ENCODE measurements around the gene ELAVL1. TPM values are rescaled to one million over a fixed set of nuclear protein-coding genes. Genes with fewer than 3 reads are reported as not detected.

Gene ELAVL1
- total RNA-seq, 2 donors from 2014 or later: 90.5 to 115 TPM

GRCh38 chr19:8001995-8002849 is 3.2 kb downstream of the ELAVL1 start:
- ATAC-seq (replicated peaks in 1 of 2) (peak; percentile 42 to 52), DNase-seq (peak; percentile 82 to 89)
- no peaks in the 10 kb centered on the region for H3K27me3 Mint-ChIP-seq (ENCODE audit: low read depth)
- H3K4me3 Mint-ChIP-seq: peak overlapping the region; percentile 95 to 98
- H3K9me3 Mint-ChIP-seq: no peaks in the 10 kb centered on the region
- H3K36me3 Mint-ChIP-seq (ENCODE audit: insufficient read depth in 2 of 2): peaks cover 1 to 3% of the 10 kb centered on the region in 2 donors
- peak overlapping the region; percentile 95 for H3K27ac Mint-ChIP-seq
- peaks cover 62% of the 10 kb centered on the region for H3K4me1 Mint-ChIP-seq (ENCODE audit: low read depth)

GRCh38 chr19:8001651-8001994 is 3.8 kb downstream of the ELAVL1 start:
- Mint-ChIP-seq H3K27me3 (ENCODE audit: low read depth) (no peaks in the 10 kb centered on the region), H3K4me1 (ENCODE audit: low read depth) (peaks cover 68% of the 10 kb centered on the region), H3K27ac (peak overlapping the region; percentile 95), H3K4me3 (peak overlapping the region; percentile 95 to 98), H3K9me3 (no peaks in the 10 kb centered on the region), H3K36me3 (ENCODE audit: insufficient read depth in 2 of 2) (peaks cover 1 to 3% of the 10 kb centered on the region in 2 donors)
- no peak for ATAC-seq (replicated peaks in 1 of 2)
- no peak for DNase-seq

GRCh38 chr19:8000298-8001038 is 5.0 kb downstream of the ELAVL1 start:
- Mint-ChIP-seq H3K9me3 (no peaks in the 10 kb centered on the region), H3K4me1 (ENCODE audit: low read depth) (peaks cover 78% of the 10 kb centered on the region), H3K27ac (no peak overlapping the region), H3K4me3 (no peak overlapping the region), H3K27me3 (ENCODE audit: low read depth) (no peaks in the 10 kb centered on the region), H3K36me3 (ENCODE audit: insufficient read depth in 2 of 2) (peaks cover 1 to 3% of the 10 kb centered on the region in 2 donors)
- ATAC-seq (replicated peaks in 1 of 2) (no peak), DNase-seq (no peak)

- H3K36me3 Mint-ChIP-seq (ENCODE audit: insufficient read depth in 2 of 2): peaks cover 0 to 2% of the 10 kb centered on the region in 2 donors
- DNase-seq (no peak), ATAC-seq (replicated peaks in 1 of 2) (no peak)
- no peaks in the 10 kb centered on the region for H3K9me3 Mint-ChIP-seq
- H3K27ac Mint-ChIP-seq: no peak overlapping the region
- H3K4me3 Mint-ChIP-seq: no peak overlapping the region
- peaks cover 85% of the 10 kb centered on the region for H3K4me1 Mint-ChIP-seq (ENCODE audit: low read depth)
- no peaks in the 10 kb centered on the region for H3K27me3 Mint-ChIP-seq (ENCODE audit: low read depth)
Measured at GRCh38 chr19:7999376-7999775, 6.1 kb downstream of the ELAVL1 start.

- ATAC-seq (replicated peaks in 1 of 2) (no peak), DNase-seq (no peak)
- peaks cover 0 to 6% of the 10 kb centered on the region in 2 donors for H3K36me3 Mint-ChIP-seq (ENCODE audit: insufficient read depth in 2 of 2)
- H3K4me3 Mint-ChIP-seq: no peak overlapping the region
- H3K27me3 Mint-ChIP-seq (ENCODE audit: low read depth): no peaks in the 10 kb centered on the region
- H3K27ac Mint-ChIP-seq: no peak overlapping the region
- H3K9me3 Mint-ChIP-seq: no peaks in the 10 kb centered on the region
- peaks cover 83% of the 10 kb centered on the region for H3K4me1 Mint-ChIP-seq (ENCODE audit: low read depth)
Measured at GRCh38 chr19:7997809-7998480, 7.5 kb downstream of the ELAVL1 start.

- Mint-ChIP-seq H3K4me1 (ENCODE audit: low read depth) (peaks cover 72% of the 10 kb centered on the region), H3K27ac (peak overlapping the region; percentile 29), H3K36me3 (ENCODE audit: insufficient read depth in 2 of 2) (peaks cover 0 to 10% of the 10 kb centered on the region in 2 donors), H3K9me3 (no peaks in the 10 kb centered on the region), H3K4me3 (no peak overlapping the region), H3K27me3 (ENCODE audit: low read depth) (no peaks in the 10 kb centered on the region)
- ATAC-seq (replicated peaks in 1 of 2) (no peak), DNase-seq (no peak)
Measured at GRCh38 chr19:7996883-7997282, 8.6 kb downstream of the ELAVL1 start.

- peak overlapping the region; percentile 14 for H3K27ac Mint-ChIP-seq
- H3K4me3 Mint-ChIP-seq: no peak overlapping the region
- no peaks in the 10 kb centered on the region for H3K9me3 Mint-ChIP-seq
- no peaks in the 10 kb centered on the region for H3K27me3 Mint-ChIP-seq (ENCODE audit: low read depth)
- no peak for DNase-seq
- H3K36me3 Mint-ChIP-seq (ENCODE audit: insufficient read depth in 2 of 2): peaks cover 0 to 17% of the 10 kb centered on the region in 2 donors
- ATAC-seq (replicated peaks in 1 of 2): no peak
- H3K4me1 Mint-ChIP-seq (ENCODE audit: low read depth): peaks cover 61% of the 10 kb centered on the region
Measured at GRCh38 chr19:7995810-7996158, 9.7 kb downstream of the ELAVL1 start.

GRCh38 chr19:7994928-7995809 is 10.3 kb downstream of the ELAVL1 start:
- no peaks in the 10 kb centered on the region for H3K9me3 Mint-ChIP-seq
- H3K36me3 Mint-ChIP-seq (ENCODE audit: insufficient read depth in 2 of 2): peaks cover 0 to 17% of the 10 kb centered on the region in 2 donors
- peaks cover 56% of the 10 kb centered on the region for H3K4me1 Mint-ChIP-seq (ENCODE audit: low read depth)
- ATAC-seq (replicated peaks in 1 of 2): no peak
- no peak for DNase-seq
- H3K27me3 Mint-ChIP-seq (ENCODE audit: low read depth): no peaks in the 10 kb centered on the region
- H3K4me3 Mint-ChIP-seq: no peak overlapping the region
- H3K27ac Mint-ChIP-seq: peak overlapping the region; percentile 14

- no peak overlapping the region for H3K4me3 Mint-ChIP-seq
- H3K27ac Mint-ChIP-seq: no peak overlapping the region
- no peaks in the 10 kb centered on the region for H3K27me3 Mint-ChIP-seq (ENCODE audit: low read depth)
- H3K36me3 Mint-ChIP-seq (ENCODE audit: insufficient read depth in 2 of 2): peaks cover 0 to 16% of the 10 kb centered on the region in 2 donors
- DNase-seq (no peak), ATAC-seq (replicated peaks in 1 of 2) (no peak)
- peaks cover 52% of the 10 kb centered on the region for H3K4me1 Mint-ChIP-seq (ENCODE audit: low read depth)
- no peaks in the 10 kb centered on the region for H3K9me3 Mint-ChIP-seq
Measured at GRCh38 chr19:7994114-7994513, 11.3 kb downstream of the ELAVL1 start.

GRCh38 chr19:7993560-7993959 is 11.9 kb downstream of the ELAVL1 start:
- H3K27me3 Mint-ChIP-seq (ENCODE audit: low read depth): no peaks in the 10 kb centered on the region
- no peak for ATAC-seq (replicated peaks in 1 of 2)

GRCh38 chr19:7992575-7992974 is 12.9 kb downstream of the ELAVL1 start:
- H3K36me3 Mint-ChIP-seq (ENCODE audit: insufficient read depth in 2 of 2): peaks cover 0 to 24% of the 10 kb centered on the region in 2 donors
- no peak overlapping the region for H3K4me3 Mint-ChIP-seq
- peaks cover 40% of the 10 kb centered on the region for H3K4me1 Mint-ChIP-seq (ENCODE audit: low read depth)
- no peak for DNase-seq
- H3K9me3 Mint-ChIP-seq: no peaks in the 10 kb centered on the region
- no peak overlapping the region for H3K27ac Mint-ChIP-seq
- H3K27me3 Mint-ChIP-seq (ENCODE audit: low read depth): no peaks in the 10 kb centered on the region
- no peak for ATAC-seq (replicated peaks in 1 of 2)

More at GRCh38 chr19:7993560-7993959, 11.9 kb downstream of the ELAVL1 start:
- Mint-ChIP-seq H3K9me3 (no peaks in the 10 kb centered on the region), H3K4me1 (ENCODE audit: low read depth) (peaks cover 48% of the 10 kb centered on the region), H3K4me3 (no peak overlapping the region), H3K27ac (no peak overlapping the region), H3K36me3 (ENCODE audit: insufficient read depth in 2 of 2) (peaks cover 0 to 17% of the 10 kb centered on the region in 2 donors)
- no peak for DNase-seq

- DNase-seq (no peak), ATAC-seq (replicated peaks in 1 of 2) (no peak)
- Mint-ChIP-seq H3K36me3 (ENCODE audit: insufficient read depth in 2 of 2) (peaks cover 0 to 26% of the 10 kb centered on the region in 2 donors), H3K4me1 (ENCODE audit: low read depth) (peaks cover 7% of the 10 kb centered on the region), H3K4me3 (no peak overlapping the region), H3K27ac (no peak overlapping the region), H3K27me3 (ENCODE audit: low read depth) (no peaks in the 10 kb centered on the region), H3K9me3 (no peaks in the 10 kb centered on the region)
Measured at GRCh38 chr19:7989071-7989575, 16.3 kb downstream of the ELAVL1 start.

Measured in activated T-cell treated with anti-CD3 and anti-CD28 coated beads, Interleukin-2, amount 50 U/mL, for 72 hours (primary cell).